HAP-1 (cell line): ENCODE data around the gene SYT14.
"Not testable (repeated sequence)": the region's sequence is repeated elsewhere in the genome, so short reads cannot be mapped to it uniquely, and the experiment has no call there.

Experiments used
- DNase-seq, 2 experiments: peaks; one replicate each; pipeline ENCODE4 v3.0.0-alpha.2; 2016 to 2020; ENCODE audit warnings: low spot score in 2 of 2
- H3K27me3 ChIP-seq: fragments of 250-450 bp; sonication (Bioruptor Pico); 2 replicates; pipeline ENCODE4 v1.5.1; 2020; ENCODE audit warnings: low read depth, mild to moderate bottlenecking, moderate library complexity
- H3K36me3 ChIP-seq: fragments of 250-450 bp; sonication (Bioruptor Pico); replicated peaks from 2 replicates; pipeline ENCODE4 v1.5.1; 2020; ENCODE audit warnings: mild to moderate bottlenecking
- H3K4me1 ChIP-seq: fragments of 250-450 bp; sonication (Bioruptor Pico); 2 replicates; pipeline ENCODE4 v1.5.1; 2020; ENCODE audit warnings: mild to moderate bottlenecking
- H3K4me3 ChIP-seq: fragments of 250-450 bp; sonication (Bioruptor Pico); 2 replicates; pipeline ENCODE4 v1.5.1; 2020; ENCODE audit warnings: mild to moderate bottlenecking, moderate library complexity
- H3K9me3 ChIP-seq: fragments of 250-450 bp; sonication (Bioruptor Pico); 2 replicates; pipeline ENCODE4 v1.5.1; 2020; ENCODE audit warnings: mild to moderate bottlenecking, moderate library complexity
- in situ Hi-C: fragments of 300-500 bp; cut with MboI; formaldehyde crosslinking; loops from 3 replicates; pipeline ENCODE4 v1.14.3; 2020; ENCODE audit warnings: low sequenced_read_pairs, inconsistent platforms, mixed read lengths

SYT14 gene

GRCh38 chr1:210021145-210021860 lies 83.3 kb downstream of the SYT14 start:
- DNase-seq = no peak
- peaks cover 4% of the 10 kb centered on the region; the same call in 1 of the 2 replicates for H3K27me3 ChIP-seq
- no peaks in the 10 kb centered on the region for H3K9me3 ChIP-seq
- no peaks in the 10 kb centered on the region for H3K4me1 ChIP-seq
- in situ Hi-C loops = no loop called here
- no peaks in the 10 kb centered on the region for H3K36me3 ChIP-seq
- no peak overlapping the region for H3K4me3 ChIP-seq

- Histone ChIP-seq H3K4me1 (no peaks in the 10 kb centered on the region), H3K9me3 (no peaks in the 10 kb centered on the region), H3K4me3 (no peak overlapping the region), H3K36me3 (no peaks in the 10 kb centered on the region), H3K27me3 (no peaks in the 10 kb centered on the region)
- in situ Hi-C loops = no loop called here
- DNase-seq = no peak
These were observed 84.0 kb downstream of the SYT14 start for GRCh38 chr1:210022044-210022443.

GRCh38 chr1:210024282-210024681 lies 86.3 kb downstream of the SYT14 start:
- Histone ChIP-seq H3K4me3 (no peak overlapping the region), H3K4me1 (no peaks in the 10 kb centered on the region), H3K27me3 (no peaks in the 10 kb centered on the region), H3K36me3 (no peaks in the 10 kb centered on the region), H3K9me3 (no peaks in the 10 kb centered on the region)
- DNase-seq = no peak
- in situ Hi-C loops = no loop called here

DNA sequence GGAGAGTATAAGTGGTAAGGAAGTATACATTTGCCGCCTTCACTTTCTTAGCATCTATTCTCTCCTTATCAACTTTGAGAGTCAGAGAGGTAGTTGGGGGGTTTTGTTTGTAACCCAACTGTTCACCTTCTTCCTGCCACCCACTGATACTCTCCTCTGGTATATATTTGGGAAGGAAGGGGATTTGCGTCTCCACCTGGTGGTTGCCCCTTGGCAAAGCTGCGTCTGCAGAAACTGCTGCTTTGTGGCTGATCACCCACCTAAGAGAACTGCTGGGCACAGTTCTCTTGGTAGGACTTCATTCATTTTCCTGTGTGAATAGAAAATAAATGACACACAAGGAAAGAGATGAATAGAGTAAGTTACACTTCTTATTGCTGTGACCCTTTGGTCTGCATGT lies 87.0 kb downstream of the SYT14 start:
- Histone ChIP-seq H3K27me3 (no peaks in the 10 kb centered on the region), H3K9me3 (no peaks in the 10 kb centered on the region), H3K4me3 (no peak overlapping the region), H3K36me3 (no peaks in the 10 kb centered on the region), H3K4me1 (no peaks in the 10 kb centered on the region)
- in situ Hi-C loops = no loop called here
- DNase-seq = no peak

- Histone ChIP-seq H3K9me3 (no peaks in the 10 kb centered on the region), H3K27me3 (no peaks in the 10 kb centered on the region), H3K4me1 (no peaks in the 10 kb centered on the region), H3K36me3 (no peaks in the 10 kb centered on the region), H3K4me3 (no peak overlapping the region)
- DNase-seq = no peak
- in situ Hi-C loops = no loop called here
These were observed 87.9 kb downstream of the SYT14 start for GRCh38 chr1:210025870-210026269.

- Histone ChIP-seq H3K27me3 (0 out of 2 replicates have a peak, but pooled peaks cover 4% of the 10 kb centered on the region), H3K4me1 (no peaks in the 10 kb centered on the region), H3K9me3 (no peaks in the 10 kb centered on the region; the same call in 1 of the 2 replicates), H3K4me3 (no peak overlapping the region), H3K36me3 (no peaks in the 10 kb centered on the region)
- in situ Hi-C loops = no loop called here
- DNase-seq = no peak
These were observed 90.0 kb downstream of the SYT14 start for GRCh38 chr1:210027994-210028393.

GRCh38 chr1:210031473-210031872 lies 93.5 kb downstream of the SYT14 start:
- no peak for DNase-seq
- Histone ChIP-seq H3K27me3 (0 out of 2 replicates have a peak, but pooled peaks cover 4% of the 10 kb centered on the region), H3K9me3 (no peaks in the 10 kb centered on the region; the same call in 1 of the 2 replicates), H3K36me3 (no peaks in the 10 kb centered on the region), H3K4me3 (no peak overlapping the region), H3K4me1 (no peaks in the 10 kb centered on the region)
- in situ Hi-C loops = no loop called here

DNA sequence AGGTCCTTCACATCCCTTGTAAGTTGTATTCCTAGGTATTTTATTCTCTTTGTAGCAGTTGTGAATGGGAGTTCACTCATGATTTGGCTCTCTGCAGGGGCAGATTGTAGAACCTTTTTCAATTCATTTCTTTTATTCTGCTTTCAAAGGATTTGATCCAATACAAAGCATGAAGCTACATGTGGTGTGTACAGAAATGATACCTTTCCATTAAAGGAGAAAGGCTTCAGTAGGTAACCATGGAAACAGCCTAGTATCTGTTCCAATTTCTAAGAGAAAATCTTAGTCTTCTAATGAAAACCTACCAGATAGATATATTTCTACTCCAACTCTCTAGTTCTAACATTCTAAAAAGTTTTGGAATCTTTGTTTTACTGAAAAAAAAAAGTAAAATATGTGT lies 105.0 kb downstream of the SYT14 start:
- Histone ChIP-seq H3K4me1 (no peaks in the 10 kb centered on the region), H3K9me3 (no peaks in the 10 kb centered on the region), H3K36me3 (no peaks in the 10 kb centered on the region), H3K4me3 (no peak overlapping the region), H3K27me3 (peaks cover 6% of the 10 kb centered on the region; the same call in 1 of the 2 replicates)
- DNase-seq = no peak
- in situ Hi-C loops = no loop called here

- Histone ChIP-seq H3K9me3 (no peaks in the 10 kb centered on the region), H3K27me3 (peaks cover 12% of the 10 kb centered on the region), H3K4me3 (no peak overlapping the region), H3K36me3 (no peaks in the 10 kb centered on the region), H3K4me1 (no peaks in the 10 kb centered on the region)
- in situ Hi-C loops = no loop called here
- DNase-seq = no peak
These were observed 111.6 kb downstream of the SYT14 start for GRCh38 chr1:210049616-210050015.

GRCh38 chr1:210050491-210050890 lies 112.5 kb downstream of the SYT14 start:
- in situ Hi-C loops, H3K36me3 ChIP-seq, H3K9me3 ChIP-seq, H3K4me3 ChIP-seq, DNase-seq, H3K4me1 ChIP-seq: not testable (repeated sequence)
- H3K27me3 ChIP-seq = peaks cover 11% of the 10 kb centered on the region

GRCh38 chr1:210053126-210053525 lies 115.1 kb downstream of the SYT14 start:
- H3K36me3 ChIP-seq = no peaks in the 10 kb centered on the region
- DNase-seq = no peak
- in situ Hi-C loops = no loop called here
- no peaks in the 10 kb centered on the region for H3K4me1 ChIP-seq
- H3K4me3 ChIP-seq = no peak overlapping the region
- peaks cover 7% of the 10 kb centered on the region for H3K27me3 ChIP-seq
- no peaks in the 10 kb centered on the region for H3K9me3 ChIP-seq

DNA sequence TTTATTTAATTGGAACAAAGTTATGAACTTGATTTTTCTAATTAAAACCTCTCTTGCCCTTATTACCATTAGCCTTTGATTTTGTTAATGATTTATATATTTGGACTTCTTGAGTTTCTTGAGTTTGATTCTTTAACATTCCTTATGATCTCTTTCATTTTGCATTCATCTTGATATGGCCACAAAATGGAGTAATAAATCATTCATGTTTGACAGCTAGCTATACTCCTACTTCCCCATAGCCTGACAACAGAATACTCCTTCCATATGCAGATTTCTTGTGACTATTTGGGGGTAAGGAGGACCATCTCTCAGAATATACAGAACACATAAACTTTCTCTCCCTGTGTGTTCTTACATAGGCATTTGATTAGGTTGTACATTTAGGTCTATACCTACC lies 119.6 kb downstream of the SYT14 start:
- DNase-seq = no peak
- no peaks in the 10 kb centered on the region for H3K9me3 ChIP-seq
- in situ Hi-C loops = no loop called here
- H3K27me3 ChIP-seq = peaks cover 7% of the 10 kb centered on the region
- no peak overlapping the region for H3K4me3 ChIP-seq
- no peaks in the 10 kb centered on the region for H3K36me3 ChIP-seq
- no peaks in the 10 kb centered on the region for H3K4me1 ChIP-seq

GRCh38 chr1:210061992-210062391 lies 124.0 kb downstream of the SYT14 start:
- in situ Hi-C loops = no loop called here
- Histone ChIP-seq H3K9me3 (no peaks in the 10 kb centered on the region), H3K4me1 (no peaks in the 10 kb centered on the region), H3K4me3 (no peak overlapping the region), H3K27me3 (no peaks in the 10 kb centered on the region), H3K36me3 (no peaks in the 10 kb centered on the region)
- peak in 1 of 2 experiments; percentile 11 for DNase-seq

DNA sequence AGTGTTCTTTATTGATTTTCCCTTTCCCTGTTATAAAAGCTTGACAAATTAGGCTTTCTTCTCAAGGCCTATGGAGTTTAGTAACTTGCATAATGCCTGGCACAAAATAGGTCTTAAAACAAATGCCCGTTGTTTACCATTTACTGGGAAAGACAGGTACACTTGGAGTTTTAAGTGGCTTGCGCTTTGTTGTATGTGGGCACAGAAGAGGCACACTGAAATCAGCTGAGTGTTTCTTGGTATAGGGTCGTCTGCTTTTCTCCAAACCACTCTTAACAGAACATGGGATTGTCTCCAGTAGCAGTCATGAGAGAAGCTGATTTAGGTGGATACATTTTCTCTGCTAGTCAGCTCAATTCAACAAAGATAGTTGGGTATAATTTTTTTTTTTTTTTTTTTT lies 132.5 kb downstream of the SYT14 start:
- no peaks in the 10 kb centered on the region for H3K9me3 ChIP-seq
- no peaks in the 10 kb centered on the region for H3K36me3 ChIP-seq
- peaks cover 10% of the 10 kb centered on the region for H3K27me3 ChIP-seq
- no peak for DNase-seq
- H3K4me1 ChIP-seq = 0 out of 2 replicates have a peak, but pooled peaks cover 3% of the 10 kb centered on the region
- no peak overlapping the region for H3K4me3 ChIP-seq
- in situ Hi-C loops = no loop called here

DNA sequence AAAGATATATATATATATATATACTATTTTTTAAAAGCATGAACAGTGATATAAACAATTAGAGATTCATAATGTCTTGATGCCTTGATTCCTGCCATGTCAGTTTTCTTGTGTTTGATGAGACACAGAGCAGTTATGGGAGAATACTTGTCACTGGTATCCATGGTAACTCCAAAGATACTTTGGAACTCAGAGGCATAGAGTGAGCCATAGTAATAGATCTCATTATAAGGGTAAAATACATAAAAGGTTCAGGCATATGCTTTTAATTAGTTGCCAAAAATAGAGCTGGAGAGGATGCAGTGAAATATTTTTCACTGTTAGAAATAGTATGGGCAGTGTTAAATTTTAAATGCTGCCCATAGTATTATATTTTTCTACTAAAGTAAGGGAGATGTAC lies 134.1 kb downstream of the SYT14 start:
- in situ Hi-C loops = no loop called here
- DNase-seq = peak in 1 of 2 experiments; percentile 17
- no peaks in the 10 kb centered on the region for H3K36me3 ChIP-seq

More for the DNA sequence above, 134.1 kb downstream of the SYT14 start:
- Histone ChIP-seq H3K4me3 (no peak overlapping the region), H3K27me3 (peaks cover 10% of the 10 kb centered on the region), H3K4me1 (0 out of 2 replicates have a peak, but pooled peaks cover 3% of the 10 kb centered on the region), H3K9me3 (no peaks in the 10 kb centered on the region)
